WI38 (cell line): Measurements from ENCODE around the gene TBXA2R.

Experiments used
- H3K4me3 ChIP-seq: 2 replicates; pipeline ENCODE4 v1.5.1; 2011; ENCODE audit warnings: low read depth, mild to moderate bottlenecking, control low read depth, low read length
- TF ChIP-seq, protein P1 (sequence below): IDR thresholded peaks from 2 replicates; pipeline ENCODE4 v1.5.1; 2012; ENCODE audit warnings: low read depth, mild to moderate bottlenecking, control low read depth, low read length

TBXA2R gene

GRCh38 chr19:3603121-3603811 is 3.4 kb downstream of the TBXA2R start:
- H3K4me3 ChIP-seq: no peak overlapping the region
- TF ChIP-seq, protein P1, sequence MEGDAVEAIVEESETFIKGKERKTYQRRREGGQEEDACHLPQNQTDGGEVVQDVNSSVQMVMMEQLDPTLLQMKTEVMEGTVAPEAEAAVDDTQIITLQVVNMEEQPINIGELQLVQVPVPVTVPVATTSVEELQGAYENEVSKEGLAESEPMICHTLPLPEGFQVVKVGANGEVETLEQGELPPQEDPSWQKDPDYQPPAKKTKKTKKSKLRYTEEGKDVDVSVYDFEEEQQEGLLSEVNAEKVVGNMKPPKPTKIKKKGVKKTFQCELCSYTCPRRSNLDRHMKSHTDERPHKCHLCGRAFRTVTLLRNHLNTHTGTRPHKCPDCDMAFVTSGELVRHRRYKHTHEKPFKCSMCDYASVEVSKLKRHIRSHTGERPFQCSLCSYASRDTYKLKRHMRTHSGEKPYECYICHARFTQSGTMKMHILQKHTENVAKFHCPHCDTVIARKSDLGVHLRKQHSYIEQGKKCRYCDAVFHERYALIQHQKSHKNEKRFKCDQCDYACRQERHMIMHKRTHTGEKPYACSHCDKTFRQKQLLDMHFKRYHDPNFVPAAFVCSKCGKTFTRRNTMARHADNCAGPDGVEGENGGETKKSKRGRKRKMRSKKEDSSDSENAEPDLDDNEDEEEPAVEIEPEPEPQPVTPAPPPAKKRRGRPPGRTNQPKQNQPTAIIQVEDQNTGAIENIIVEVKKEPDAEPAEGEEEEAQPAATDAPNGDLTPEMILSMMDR: no peak

GRCh38 chr19:3601021-3601420 is 5.7 kb downstream of the TBXA2R start:
- TF ChIP-seq, protein P1: no peak
- no peak overlapping the region for H3K4me3 ChIP-seq

DNA sequence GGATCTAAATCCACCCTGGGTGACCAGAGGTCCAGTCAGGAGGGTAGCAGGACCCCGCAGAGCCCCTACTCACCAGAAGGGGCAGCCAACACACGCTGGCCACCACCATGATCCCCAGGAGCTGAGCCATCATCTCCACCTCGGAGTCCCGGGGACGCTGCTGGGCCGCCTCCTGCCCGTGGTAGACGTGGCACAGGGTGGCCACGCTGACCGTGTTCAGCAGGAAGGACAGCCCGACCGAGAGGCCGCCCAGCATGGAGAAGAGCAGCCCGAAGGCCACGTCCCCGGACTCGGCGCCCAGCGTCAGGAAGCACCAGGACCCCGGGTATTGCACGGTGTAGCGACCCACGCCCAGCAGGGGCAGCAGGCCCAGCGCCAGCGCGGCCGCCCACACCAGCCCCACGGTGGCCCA is 6.9 kb downstream of the TBXA2R start:
- no peak overlapping the region for H3K4me3 ChIP-seq
- TF ChIP-seq, protein P1: no peak

DNA sequence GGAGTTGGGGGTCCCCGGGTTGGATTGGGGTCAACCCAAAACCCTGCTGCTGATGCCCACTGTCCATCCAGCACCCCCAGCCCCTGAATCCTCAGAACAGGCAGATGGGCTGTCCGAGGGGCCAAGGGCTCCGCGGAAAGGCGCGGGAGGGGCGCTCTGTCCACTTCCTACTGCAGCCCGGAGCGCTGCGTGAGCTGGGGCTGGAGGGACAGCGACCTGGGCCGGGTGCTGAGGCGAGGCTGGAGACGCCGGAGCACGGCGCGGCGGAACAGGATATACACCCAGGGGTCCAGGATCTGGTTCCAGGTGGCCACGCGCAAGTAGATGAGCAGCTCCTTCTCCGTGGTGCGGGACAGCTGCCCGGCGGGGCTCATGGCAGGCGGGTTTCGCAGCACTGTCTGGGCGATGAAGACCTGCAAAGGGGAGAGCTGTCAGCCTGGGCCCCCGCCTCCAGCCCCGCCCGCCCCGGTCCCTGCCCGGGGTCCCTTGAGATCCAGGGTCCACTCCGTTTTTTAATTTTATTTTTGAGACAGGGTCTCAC is 11.1 kb downstream of the TBXA2R start:
- H3K4me3 ChIP-seq: no peak overlapping the region
- TF ChIP-seq, protein P1: no peak

- H3K4me3 ChIP-seq: no peak overlapping the region
These were observed 13.5 kb downstream of the TBXA2R start for GRCh38 chr19:3593156-3593555.

DNA sequence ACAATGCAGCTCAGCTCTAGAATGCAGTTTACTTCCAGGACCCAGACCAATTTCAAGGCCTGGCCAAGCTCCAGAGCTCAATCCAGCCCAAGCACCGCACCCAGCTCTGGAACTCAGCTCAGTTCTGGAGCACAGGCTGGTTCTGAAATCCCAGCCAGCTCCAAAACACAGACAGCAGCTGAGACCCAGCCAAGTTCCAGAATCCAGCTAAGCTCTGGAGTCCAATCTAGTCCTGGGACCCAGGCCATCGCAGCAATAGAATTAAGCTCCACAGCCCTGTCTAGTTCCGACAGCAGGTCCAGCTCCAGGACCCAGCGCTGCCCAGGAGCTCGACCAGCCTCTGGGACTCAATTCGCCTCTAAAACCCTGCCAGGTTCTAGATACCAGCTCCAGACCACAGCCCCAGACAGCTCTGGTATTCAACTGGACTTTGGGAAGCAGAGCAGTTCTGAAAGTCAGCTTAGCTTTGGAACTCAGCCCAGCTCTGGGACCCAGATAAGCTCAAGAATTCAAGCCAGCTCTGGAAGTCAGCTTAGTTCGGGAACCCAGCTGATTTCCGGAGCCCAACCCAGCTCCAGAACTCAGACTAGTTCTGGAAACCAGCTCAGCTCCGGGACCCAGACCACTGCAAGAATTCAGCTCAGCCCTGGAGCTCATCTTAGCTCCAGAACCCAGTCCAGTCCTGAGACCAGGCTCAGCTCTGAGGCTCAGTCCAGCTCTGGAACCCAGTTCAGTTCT is 14.6 kb downstream of the TBXA2R start:
- TF ChIP-seq, protein P1: no peak
- H3K4me3 ChIP-seq: no peak overlapping the region

More at GRCh38 chr19:3593156-3593555, 13.5 kb downstream of the TBXA2R start:
- TF ChIP-seq, protein P1: 0 out of 2 replicates have a peak, but pooled peaks have one; percentile 11
